Uterus (tissue), 4 donors: ENCODE results near the gene KRTAP10-9. TPM values are rescaled to one million over a fixed set of nuclear protein-coding genes. Genes with fewer than 3 reads are reported as not detected.
"Not testable (repeated sequence)": the region's sequence is repeated elsewhere in the genome, so short reads cannot be mapped to it uniquely, and the experiment has no call there.

Experiments used
- DNase-seq, 2 donors: peaks; one replicate each; pipeline ENCODE4 v3.0.0-alpha.2; 2019 to 2020
- H3K27ac ChIP-seq, 2 donors: fragments of 200-600 bp; sonication (generic); 1 replicate in 1 of 2; 2 replicates in 1 of 2; pipeline ENCODE4 v1.5.1; 2016 to 2018
- H3K27me3 ChIP-seq, 2 donors: fragments of 200-600 bp; sonication (generic); one replicate each; pipeline ENCODE4 v1.5.1; 2018 to 2019; ENCODE audit warnings: control low read depth in 1 of 2
- H3K36me3 ChIP-seq, 2 donors: fragments of 200-600 bp; sonication (generic); one replicate each; pipeline ENCODE4 v1.5.1; 2019; ENCODE audit warnings: control low read depth in 1 of 2
- H3K4me1 ChIP-seq, 2 donors: fragments of 200-600 bp; sonication (generic); one replicate each; pipeline ENCODE4 v1.5.1; 2018 to 2019; ENCODE audit warnings: control low read depth in 1 of 2
- H3K4me3 ChIP-seq, 2 donors: fragments of 200-600 bp; sonication (generic); 1 replicate in 1 of 2; 2 replicates in 1 of 2; pipeline ENCODE4 v1.5.1; 2018 to 2019; ENCODE audit warnings: mild to moderate bottlenecking in 1 of 2
- H3K9me3 ChIP-seq, 2 donors: fragments of 200-600 bp; sonication (generic); one replicate each; pipeline ENCODE4 v1.5.1; 2019; ENCODE audit warnings: control low read depth in 1 of 2
- CTCF ChIP-seq, 4 experiments: fragments of 200-600 bp in 2 of 4; fragments of 450-650 bp in 2 of 4; sonication (generic) in 2 of 4; IDR thresholded peaks; one replicate each; pipeline ENCODE4 v1.5.1; 2016 to 2019; ENCODE audit warnings: antibody characterized with exemption in 4 of 4, mild to moderate bottlenecking in 2 of 4, moderate library complexity in 1 of 4
- POLR2A ChIP-seq, 2 donors: fragments of 450-650 bp; IDR thresholded peaks; one replicate each; pipeline ENCODE4 v1.6.1; 2016; ENCODE audit warnings: antibody characterized with exemption in 2 of 2, mild to moderate bottlenecking in 1 of 2, moderate library complexity in 1 of 2
- intact Hi-C: fragments of 100-400 bp; cut with DNase I; formaldehyde crosslinking; loops from one replicate; pipeline ENCODE4 v1.15.1; 2023; ENCODE audit warnings: low total_unique reads
- total RNA-seq, 4 donors: library from RNA; depleted of rRNA in 3 of 4; stranded (reverse); fragments of >200 nt in 3 of 4; gene quantifications; one replicate each; pipeline versions ENCODE4 v1.1.0 to v1.2.4, GENCODE V29; 2014 to 2023
- donor health status: DM: yes; HTN: yes; CAD: no.

The KRTAP10-9 gene
- total RNA-seq, 4 donors from 2014 or later = not detected

- TF ChIP-seq POLR2A (IDR thresholded peaks at IDR 0.05) (no peak), CTCF (IDR thresholded peaks at IDR 0.05) (no peak)
- intact Hi-C loops = no loop called here
- no peak for DNase-seq
Observed at GRCh38 chr21:44640761-44641160, 13.9 kb downstream of the KRTAP10-9 start.

GRCh38 chr21:44643741-44644310, 16.9 kb downstream of the KRTAP10-9 start:
- Histone ChIP-seq H3K36me3 (no peaks in the 10 kb centered on the region), H3K9me3 (no peaks in the 10 kb centered on the region), H3K4me3 (no peak overlapping the region), H3K4me1 (no peaks in the 10 kb centered on the region), H3K27me3 (no peaks in the 10 kb centered on the region), H3K27ac (no peak overlapping the region)
- TF ChIP-seq CTCF (IDR thresholded peaks at IDR 0.05) = no peak
- no peak for TF ChIP-seq POLR2A (IDR thresholded peaks at IDR 0.05)
- intact Hi-C loops = no loop called here
- DNase-seq = no peak

More at GRCh38 chr21:44640761-44641160, 13.9 kb downstream of the KRTAP10-9 start:
- Histone ChIP-seq H3K9me3 (no peaks in the 10 kb centered on the region), H3K4me1 (no peaks in the 10 kb centered on the region), H3K27me3 (no peaks in the 10 kb centered on the region), H3K4me3 (no peak overlapping the region), H3K27ac (no peak overlapping the region), H3K36me3 (no peaks in the 10 kb centered on the region)

GRCh38 chr21:44644878-44645277, 18.0 kb downstream of the KRTAP10-9 start:
- Histone ChIP-seq H3K36me3 (no peaks in the 10 kb centered on the region), H3K4me1 (no peaks in the 10 kb centered on the region), H3K27me3 (no peaks in the 10 kb centered on the region), H3K9me3 (no peaks in the 10 kb centered on the region), H3K4me3 (no peak overlapping the region), H3K27ac (no peak overlapping the region)
- TF ChIP-seq CTCF (IDR thresholded peaks at IDR 0.05) (no peak), POLR2A (IDR thresholded peaks at IDR 0.05) (no peak)
- DNase-seq = no peak
- intact Hi-C loops = no loop called here

GRCh38 chr21:44646366-44647221, 19.7 kb downstream of the KRTAP10-9 start, which contains the start of gene KRTAP10-11:
KRTAP10-11 (plus strand) TSS chr21:44646414; CDS start chr21:44646459, 45 bp downstream.
- H3K36me3 ChIP-seq, intact Hi-C loops, H3K9me3 ChIP-seq, H3K4me3 ChIP-seq, H3K27ac ChIP-seq, H3K27me3 ChIP-seq, DNase-seq, H3K4me1 ChIP-seq: not testable (repeated sequence)

- H3K4me3 ChIP-seq = no peak overlapping the region
- H3K4me1 ChIP-seq = no peaks in the 10 kb centered on the region
- H3K36me3 ChIP-seq = no peaks in the 10 kb centered on the region
- H3K27ac ChIP-seq = no peak overlapping the region
- H3K27me3 ChIP-seq = no peaks in the 10 kb centered on the region
- DNase-seq = no peak
- H3K9me3 ChIP-seq = no peaks in the 10 kb centered on the region
- intact Hi-C loops = no loop called here
- TF ChIP-seq CTCF (IDR thresholded peaks at IDR 0.05) (no peak), POLR2A (IDR thresholded peaks at IDR 0.05) (no peak)
Observed at GRCh38 chr21:44647222-44647552, 20.3 kb downstream of the KRTAP10-9 start.
